Skin of body (tissue), 2 donors: ENCODE data around the gene TTC19. TPM values are rescaled to one million over a fixed set of nuclear protein-coding genes. Genes with fewer than 3 reads are reported as not detected.
A peak's percentile ranks its signal among the peaks of the same experiment; 100 is the strongest.
"Not testable (repeated sequence)": the region's sequence is repeated elsewhere in the genome, so short reads cannot be mapped to it uniquely, and the experiment has no call there.

Source experiments
- DNase-seq: peaks from one replicate; lab custom pipeline; 2025; lab: John Stamatoyannopoulos, UW
- total RNA-seq: library from RNA; depleted of rRNA; stranded (reverse); fragments of >200 nt; gene quantifications from one replicate; pipeline ENCODE4 v1.2.3, GENCODE V29; 2014

Gene TTC19
- total RNA-seq, 1 donor from 2014 or later = 39.5 TPM

GRCh38 chr17:15972497-15972951, 27.1 kb upstream of the TTC19 start:
- DNase-seq = no peak

- no peak for DNase-seq
Observed at GRCh38 chr17:15973016-15973415, 26.6 kb upstream of the TTC19 start.

- DNase-seq = no peak
Observed at GRCh38 chr17:15973834-15974233, 25.8 kb upstream of the TTC19 start.

GRCh38 chr17:15977894-15978293, 21.7 kb upstream of the TTC19 start:
- no peak for DNase-seq

- DNase-seq = no peak
Observed at GRCh38 chr17:15978606-15979005, 21.0 kb upstream of the TTC19 start.

- DNase-seq = not testable (repeated sequence)
Observed at GRCh38 chr17:15979013-15979412, 20.6 kb upstream of the TTC19 start.

- DNase-seq = no peak
Observed at GRCh38 chr17:15981208-15981607, 18.4 kb upstream of the TTC19 start.

GRCh38 chr17:15981646-15982580, 17.7 kb upstream of the TTC19 start:
- no peak for DNase-seq

- DNase-seq = no peak
Observed at GRCh38 chr17:15996322-15996721, 3.3 kb upstream of the TTC19 start.

- no peak for DNase-seq
Observed at GRCh38 chr17:15998031-15998562, 1.5 kb upstream of the TTC19 start.

- DNase-seq = peak; percentile 39
Observed at GRCh38 chr17:15999974-16000827, 577 bp downstream of the TTC19 start.

GRCh38 chr17:16001226-16001897, 1.7 kb downstream of the TTC19 start:
- DNase-seq = no peak

- no peak for DNase-seq
Observed at GRCh38 chr17:16002708-16003260, 3.2 kb downstream of the TTC19 start.

GRCh38 chr17:16003841-16004240, 4.2 kb downstream of the TTC19 start:
- DNase-seq = no peak

- DNase-seq = no peak
Observed at GRCh38 chr17:16005636-16006035, 6.0 kb downstream of the TTC19 start.

GRCh38 chr17:16007439-16007838, 7.8 kb downstream of the TTC19 start:
- DNase-seq = no peak

GRCh38 chr17:16013943-16014407, 14.4 kb downstream of the TTC19 start:
- DNase-seq = no peak

- no peak for DNase-seq
Observed at GRCh38 chr17:16019347-16019746, 19.7 kb downstream of the TTC19 start.

GRCh38 chr17:16023881-16024280, 24.3 kb downstream of the TTC19 start:
- no peak for DNase-seq

GRCh38 chr17:16025202-16025601, 25.6 kb downstream of the TTC19 start:
- DNase-seq = no peak

GRCh38 chr17:16026895-16027294, 27.3 kb downstream of the TTC19 start:
- DNase-seq = no peak
